ENCODE measurements around the gene ARHGAP19.
A peak's percentile ranks its signal among the peaks of the same experiment; 100 is the strongest.

ARHGAP19 gene, protein sequence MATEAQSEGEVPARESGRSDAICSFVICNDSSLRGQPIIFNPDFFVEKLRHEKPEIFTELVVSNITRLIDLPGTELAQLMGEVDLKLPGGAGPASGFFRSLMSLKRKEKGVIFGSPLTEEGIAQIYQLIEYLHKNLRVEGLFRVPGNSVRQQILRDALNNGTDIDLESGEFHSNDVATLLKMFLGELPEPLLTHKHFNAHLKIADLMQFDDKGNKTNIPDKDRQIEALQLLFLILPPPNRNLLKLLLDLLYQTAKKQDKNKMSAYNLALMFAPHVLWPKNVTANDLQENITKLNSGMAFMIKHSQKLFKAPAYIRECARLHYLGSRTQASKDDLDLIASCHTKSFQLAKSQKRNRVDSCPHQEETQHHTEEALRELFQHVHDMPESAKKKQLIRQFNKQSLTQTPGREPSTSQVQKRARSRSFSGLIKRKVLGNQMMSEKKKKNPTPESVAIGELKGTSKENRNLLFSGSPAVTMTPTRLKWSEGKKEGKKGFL

DNA sequence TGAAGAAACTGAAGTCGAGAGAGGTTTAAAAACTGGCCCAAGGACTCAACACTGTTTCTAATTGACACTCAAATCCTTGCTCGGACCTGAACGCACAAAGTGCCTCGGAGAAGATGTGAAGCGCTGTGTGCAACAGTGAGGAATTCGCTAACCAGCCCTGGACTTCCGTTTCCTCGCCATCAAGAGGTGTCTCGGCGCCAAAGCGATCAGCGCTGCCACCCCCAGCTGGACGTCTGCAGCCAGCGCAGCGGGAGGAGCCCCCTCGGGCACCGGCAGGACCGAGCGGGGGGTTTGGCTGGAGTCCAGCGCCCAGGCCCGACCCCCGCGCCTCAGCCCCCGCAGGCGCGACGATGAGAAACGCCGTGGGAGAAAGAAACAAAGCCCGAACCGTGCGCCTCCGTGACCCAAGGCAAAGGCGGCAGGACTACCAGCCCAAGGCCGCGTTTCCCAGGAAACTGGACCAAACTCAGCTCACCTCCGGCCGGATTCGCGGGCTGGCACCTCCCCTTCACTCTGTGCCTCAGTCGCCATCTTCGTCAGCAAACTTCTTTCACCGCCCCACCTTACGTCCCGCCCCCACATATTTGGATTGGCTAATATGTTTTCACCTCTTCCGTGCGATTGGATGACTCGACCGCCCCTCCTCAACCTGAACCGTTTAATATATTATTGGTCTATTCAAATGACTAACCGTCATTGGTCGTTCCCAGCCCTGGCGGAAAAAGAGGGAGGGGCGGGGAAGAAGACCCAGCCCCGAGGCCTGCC, at the start of gene ARHGAP19:
TSS of gene ARHGAP19 (minus strand) at position 541 of the 765 bp plus-strand sequence. CDS start at position 531, 10 bp downstream.
- peak; percentile 99 for DNase-seq (ENCODE audit: low read depth)

DNA sequence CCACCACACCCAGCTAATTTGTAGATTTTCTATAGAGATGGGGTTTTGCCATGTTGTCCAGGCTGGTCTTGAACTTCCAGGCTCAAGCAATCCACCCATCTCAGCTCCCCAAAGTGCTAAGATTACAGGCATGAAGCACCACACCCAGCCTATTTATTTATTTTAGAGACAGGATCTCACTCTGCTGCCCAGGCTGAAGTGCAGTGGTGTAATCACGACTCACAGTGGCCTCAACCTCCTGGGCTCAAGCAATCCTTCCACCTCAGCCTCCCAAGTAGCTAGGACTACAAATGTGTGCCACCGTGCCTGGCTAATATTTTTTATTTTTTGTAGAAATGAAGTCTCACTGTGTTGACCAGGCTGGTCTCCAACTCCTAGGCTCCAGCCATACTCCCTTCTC, 49.0 kb upstream of the ARHGAP19 start:
- DNase-seq (ENCODE audit: low read depth): no peak

DNA sequence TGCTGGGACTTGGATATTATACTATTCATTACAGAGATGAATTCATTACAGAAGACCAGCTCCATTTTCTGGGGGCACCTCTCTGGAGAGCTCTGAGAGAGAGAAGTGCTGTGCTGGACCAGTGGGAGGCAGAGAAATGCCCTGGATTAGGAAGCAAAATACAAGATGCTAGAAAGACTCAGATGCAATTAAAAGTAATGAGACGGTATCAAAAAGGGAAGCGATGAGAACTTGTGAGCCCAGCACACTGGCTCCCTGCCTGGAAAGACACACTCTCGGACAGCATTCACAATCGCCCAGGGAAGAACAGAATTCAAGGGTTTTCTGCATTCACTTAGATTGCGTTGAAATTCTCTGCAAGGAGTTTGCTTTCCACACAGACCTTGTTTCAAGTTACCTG, 45.6 kb upstream of the ARHGAP19 start:
- DNase-seq (ENCODE audit: low read depth): no peak

DNA sequence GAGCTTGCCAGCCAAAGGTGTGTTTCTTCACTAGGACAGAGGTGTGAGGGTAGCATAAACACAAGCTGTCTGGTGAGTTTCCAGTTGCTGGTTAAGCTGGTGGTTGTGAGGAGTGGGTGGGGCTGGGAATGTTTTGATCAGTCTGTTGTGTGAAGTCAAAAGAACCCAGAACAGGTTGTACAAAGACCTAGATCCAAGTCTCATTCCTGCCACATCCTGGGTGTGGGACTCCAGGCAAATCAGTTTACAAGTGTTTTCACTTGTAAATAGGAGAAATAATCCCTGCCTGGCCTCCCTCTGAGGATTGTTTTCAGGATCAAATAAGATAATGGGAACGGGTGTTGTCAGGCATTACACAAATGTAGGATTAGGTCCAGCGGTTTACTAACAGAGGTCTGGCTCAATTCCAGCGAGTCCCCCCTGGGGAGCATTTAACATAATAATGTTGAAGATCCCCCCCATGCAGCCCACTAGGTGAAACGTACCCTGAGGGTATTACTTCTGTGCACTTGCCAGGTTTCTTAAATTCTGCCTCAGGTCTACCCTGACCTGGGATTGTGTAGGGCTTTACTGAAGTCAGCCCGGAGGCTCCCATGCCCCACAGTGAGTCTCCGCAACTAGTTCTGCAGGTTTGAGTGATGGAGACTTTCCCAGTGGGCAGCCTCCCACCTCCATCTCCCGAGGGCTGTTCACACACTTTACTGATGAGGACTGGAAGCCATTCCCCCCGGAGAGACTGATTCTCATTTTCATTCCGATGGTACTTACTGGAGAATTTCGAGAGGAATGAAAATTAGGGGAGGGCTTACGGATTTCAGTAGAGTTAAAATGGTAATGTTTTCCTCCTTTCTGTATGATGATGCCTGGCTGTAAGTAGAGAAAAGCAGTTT, 44.8 kb upstream of the ARHGAP19 start:
- no peak for DNase-seq (ENCODE audit: low read depth)

DNA sequence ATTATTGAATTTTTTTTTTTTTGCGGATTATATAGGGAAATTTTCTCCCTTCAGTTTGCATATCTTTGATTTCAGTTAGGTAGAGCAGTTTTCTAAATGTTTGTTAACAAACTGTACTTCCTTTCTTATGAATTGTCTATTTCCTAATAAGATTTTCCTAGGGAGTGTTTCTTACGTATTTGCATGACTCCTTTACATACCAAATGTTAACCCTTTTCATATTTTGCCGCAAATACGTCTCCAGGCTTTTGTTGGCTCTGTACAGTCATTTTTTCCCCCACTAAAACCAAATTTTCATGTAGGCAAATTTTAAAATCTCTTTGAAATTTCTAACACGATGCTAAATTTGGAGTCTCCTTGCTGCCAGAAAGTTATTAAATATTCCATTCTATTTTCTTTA, 44.0 kb upstream of the ARHGAP19 start:
- DNase-seq (ENCODE audit: low read depth): no peak

DNA sequence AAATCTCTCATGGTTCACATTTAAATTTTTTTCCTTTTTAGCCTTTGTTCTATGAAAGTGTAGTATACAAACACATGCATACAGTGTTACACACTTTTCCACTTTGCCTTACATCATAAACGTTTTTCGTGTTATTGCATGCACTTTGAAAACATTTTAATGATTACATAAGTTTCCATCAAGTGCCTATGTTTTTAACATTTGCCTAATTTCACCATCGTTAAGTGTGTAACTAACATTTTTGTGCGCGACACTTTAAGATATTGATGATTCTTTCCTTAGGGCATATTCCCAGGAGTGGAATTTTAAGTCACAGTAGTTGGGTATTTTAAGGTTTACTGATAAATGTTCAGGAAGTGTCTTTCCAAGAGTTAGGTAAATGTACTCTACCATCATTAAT, 43.6 kb upstream of the ARHGAP19 start:
- no peak for DNase-seq (ENCODE audit: low read depth)

DNA sequence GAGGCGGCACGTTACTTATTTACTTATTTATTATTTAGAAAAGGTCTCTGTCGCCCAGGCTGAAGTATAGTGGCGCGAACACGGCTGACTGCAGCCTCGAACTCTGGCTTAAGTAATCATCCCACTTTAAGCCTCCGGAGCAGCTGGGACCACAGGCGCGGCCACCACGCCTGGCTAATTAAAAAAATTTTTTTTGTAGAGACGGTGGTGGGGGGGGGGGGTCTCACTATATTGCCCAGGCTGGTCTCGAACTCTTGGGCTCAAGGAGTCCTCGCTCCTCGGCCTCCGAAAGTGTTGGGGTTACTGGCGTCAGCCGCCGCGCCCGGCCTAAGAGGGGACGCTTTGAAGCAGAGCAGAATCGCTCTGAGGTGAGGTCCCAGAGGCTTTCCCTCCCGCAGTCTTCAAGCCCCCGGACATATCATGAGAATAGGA, 42.8 kb upstream of the ARHGAP19 start:
- no peak for DNase-seq (ENCODE audit: low read depth)

DNA sequence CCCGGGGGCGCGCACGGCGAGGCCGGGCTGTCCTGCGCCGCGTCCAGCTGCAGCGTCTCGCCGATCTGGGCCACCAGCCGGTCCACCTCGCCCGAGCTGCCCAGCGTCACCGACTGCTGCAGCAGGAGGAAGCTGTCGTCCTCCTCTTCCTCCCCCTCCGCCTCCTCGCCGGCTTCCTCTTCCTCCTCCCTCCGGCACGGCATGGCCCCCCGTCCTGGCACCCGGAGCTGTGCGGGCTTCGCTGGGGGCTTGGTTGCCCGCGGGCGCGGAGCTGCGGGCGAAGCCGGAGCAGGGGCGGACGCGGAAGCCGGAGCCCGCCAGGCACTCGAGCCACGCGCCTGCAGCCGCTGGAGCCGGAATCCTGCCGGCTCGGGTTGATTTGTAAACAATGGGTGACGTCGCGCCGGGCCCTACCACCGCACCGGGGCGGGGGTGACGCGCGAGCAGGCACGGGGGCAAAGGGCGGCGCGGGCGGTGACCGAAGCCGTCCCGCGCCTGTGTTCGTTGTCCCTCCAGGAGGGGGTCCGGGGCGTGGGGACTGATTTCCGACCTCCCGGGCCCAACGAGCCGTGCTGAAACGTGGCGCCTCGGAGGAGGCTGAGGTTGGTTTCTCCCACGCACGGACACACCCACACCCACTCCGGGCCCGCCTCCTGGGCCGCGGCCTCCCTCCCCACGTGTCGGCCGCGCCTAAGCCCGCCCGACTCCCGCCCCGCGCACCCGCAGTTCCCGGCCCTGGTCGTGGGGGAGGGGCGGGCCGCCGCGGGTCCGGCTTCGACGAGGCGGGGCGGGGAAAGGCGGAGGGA, 42.1 kb upstream of the ARHGAP19 start, which contains the start of gene FRAT2:
TSS of gene FRAT2 (minus strand) at position 360 of the 806 bp plus-strand sequence. CDS start at position 203, 157 bp downstream.
- peak; percentile 90 for DNase-seq (ENCODE audit: low read depth)

DNA sequence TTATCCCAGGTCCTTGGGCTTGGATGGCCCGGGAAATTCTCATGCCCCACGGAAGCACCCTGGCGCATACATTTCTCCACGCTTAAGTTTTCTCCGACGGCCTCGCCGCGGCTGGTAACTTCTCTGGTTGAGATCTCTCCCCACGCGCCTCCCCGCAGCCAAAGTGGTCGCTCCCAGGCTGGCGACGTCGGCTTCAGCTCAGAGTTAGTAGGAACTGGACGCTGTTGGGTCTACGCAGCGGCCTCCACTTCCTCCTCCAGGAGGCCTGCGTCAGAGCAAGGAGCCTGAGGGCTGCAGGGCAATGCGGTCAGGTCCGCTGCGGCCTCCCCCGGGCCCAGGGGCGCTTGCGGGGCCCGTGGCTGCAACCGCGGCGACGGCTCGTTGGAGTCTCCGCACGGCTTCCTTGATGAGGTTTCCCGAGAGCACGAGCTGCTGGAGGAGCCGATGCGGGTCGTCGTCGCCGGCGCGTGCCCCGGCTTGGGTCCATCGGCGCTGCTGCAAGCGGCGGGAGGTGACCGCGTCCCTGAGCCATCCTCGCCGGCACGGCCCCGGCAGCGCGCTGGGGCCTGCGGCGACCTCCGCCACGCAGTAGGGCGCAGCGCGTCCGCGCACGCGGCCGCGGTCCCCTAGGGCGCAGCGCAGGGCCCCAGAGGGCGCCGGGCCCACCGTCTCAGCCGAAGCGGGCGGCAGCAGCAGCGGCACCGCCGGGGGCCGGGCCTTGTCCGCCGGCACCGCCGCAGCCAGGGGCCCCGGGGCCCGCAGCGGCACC, 41.3 kb upstream of the ARHGAP19 start:
- DNase-seq (ENCODE audit: low read depth): peak; percentile 62

DNA sequence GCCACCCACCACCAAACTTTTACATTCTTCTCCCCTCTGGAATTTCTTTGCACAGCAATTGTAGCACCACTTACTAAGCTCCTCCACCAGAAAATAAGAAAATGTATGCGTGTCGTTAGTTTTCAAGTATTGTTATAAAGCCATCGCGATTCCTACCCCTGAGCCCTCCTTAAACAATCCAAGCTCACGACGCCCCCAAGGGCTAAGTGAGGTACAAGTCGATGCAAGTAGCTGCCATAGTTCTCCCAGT, 40.8 kb upstream of the ARHGAP19 start:
- DNase-seq (ENCODE audit: low read depth): peak; percentile 48

DNA sequence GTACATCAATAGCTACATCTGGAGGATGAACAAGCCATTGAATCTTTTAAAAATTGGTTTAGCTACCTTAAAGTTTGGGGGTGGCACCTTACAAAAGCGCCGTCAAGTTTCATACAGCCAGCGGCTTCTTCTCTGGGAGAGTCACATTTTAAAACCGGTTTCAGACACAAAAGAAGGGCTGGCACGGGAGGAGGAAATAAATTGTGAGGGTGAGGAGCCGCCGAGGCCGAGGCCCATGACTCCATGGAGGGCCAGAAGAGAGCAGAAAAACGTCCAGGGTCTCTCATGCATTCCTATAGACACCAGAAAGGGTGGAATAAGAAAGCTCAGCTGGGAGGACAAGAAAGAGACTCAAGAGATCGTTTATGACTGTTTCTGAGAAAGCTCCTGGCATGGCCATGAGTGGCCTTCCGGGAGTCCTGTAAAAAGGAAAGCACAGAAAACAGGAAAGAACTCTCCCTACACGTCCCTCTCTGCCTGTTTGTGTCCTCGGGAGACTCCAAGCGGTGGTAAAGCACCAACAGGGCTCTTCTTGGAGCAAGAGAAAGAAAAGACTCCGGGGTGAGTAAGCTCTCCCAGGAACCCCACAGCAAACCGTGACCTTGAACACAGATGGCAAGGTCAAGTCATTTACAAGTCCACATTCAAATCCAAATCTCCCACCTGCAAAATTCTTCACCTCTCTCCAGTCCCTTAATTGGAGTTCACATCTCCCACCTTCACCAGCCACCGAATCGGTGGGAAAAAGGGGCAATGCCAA, 40.3 kb upstream of the ARHGAP19 start:
- DNase-seq (ENCODE audit: low read depth): peak; percentile 88

DNA sequence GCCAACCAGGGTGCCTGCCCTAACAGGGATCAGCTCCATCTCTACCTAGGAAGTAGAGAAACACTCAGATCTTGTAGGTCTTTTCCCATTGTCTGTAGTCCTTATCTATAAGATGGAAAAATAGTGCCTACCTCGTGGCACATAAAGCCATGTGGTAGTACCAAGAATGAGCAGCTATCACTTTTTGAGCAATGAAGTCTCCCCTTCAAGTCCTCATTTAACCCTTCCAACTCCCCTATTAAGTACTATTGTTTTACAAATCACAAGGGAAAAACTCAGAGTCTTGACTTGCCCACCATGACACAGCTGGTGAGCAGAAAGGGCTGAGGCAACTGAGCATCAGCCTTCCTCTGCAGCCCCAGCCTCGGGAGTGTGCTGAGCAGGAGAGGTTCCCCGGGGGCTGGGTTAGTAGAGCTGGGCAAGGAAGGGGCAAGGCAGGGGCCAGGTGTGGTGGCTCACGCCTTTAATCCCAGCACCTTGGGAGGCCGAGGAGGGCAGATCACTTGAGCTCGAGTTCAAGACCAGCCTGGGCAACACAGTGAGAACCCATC, 38.8 kb upstream of the ARHGAP19 start:
- no peak for DNase-seq (ENCODE audit: low read depth)

DNA sequence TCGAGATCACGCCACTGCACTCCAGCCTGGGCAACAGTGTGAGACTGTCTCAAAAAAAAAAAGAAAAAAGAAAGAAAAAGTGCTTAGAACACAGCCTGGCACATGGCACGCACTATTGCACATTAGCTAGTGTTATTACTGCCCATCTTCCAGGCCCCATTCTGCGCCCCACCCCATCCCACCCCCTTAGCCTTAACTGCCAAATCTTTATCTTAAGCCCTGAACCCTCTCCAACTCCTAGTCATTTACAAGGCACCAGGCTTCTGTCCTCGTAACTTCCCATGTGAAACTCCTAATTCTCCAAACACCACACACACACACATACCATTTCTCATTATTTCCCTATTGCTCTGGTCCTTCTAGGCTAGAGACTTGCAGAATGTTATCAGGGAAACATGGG, 37.3 kb upstream of the ARHGAP19 start:
- DNase-seq (ENCODE audit: low read depth): no peak

DNA sequence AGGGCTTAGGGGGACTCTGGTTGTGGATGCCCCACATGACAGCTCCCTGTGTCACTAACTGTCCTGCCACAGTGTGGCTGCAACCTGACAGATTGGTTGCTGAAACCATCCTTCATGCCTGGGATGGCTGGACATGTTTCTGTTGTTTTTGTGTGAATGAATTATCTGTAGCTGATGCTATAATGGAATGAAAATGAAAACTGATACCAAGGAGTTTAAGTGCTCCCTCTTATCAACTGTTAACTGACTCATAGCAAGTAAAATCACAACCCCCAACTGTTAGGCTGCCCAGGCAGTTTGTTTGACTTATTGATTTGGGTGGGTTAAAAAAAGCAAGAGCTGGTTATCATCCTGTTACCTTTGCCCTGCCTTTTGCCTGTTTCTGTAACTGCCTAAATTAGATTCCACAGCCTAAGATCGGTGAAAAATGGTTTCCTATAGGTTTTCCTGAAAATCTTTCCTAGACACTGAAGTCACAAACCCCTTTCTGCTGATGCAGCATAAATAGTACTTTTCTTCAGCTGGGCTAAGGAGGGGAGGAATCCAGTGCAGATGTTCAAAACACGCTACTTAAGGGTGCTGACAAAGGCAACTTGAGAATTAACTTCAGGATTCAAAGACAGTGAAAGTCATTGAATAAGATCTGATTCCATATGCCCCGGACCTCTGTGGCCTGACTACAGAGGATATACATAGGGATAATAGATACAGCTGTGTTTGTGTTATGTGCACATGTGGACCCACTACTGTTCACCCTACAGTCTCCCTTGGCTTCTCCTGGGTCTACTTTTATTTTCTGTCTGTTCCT, 36.4 kb upstream of the ARHGAP19 start:
- DNase-seq (ENCODE audit: low read depth): no peak

DNA sequence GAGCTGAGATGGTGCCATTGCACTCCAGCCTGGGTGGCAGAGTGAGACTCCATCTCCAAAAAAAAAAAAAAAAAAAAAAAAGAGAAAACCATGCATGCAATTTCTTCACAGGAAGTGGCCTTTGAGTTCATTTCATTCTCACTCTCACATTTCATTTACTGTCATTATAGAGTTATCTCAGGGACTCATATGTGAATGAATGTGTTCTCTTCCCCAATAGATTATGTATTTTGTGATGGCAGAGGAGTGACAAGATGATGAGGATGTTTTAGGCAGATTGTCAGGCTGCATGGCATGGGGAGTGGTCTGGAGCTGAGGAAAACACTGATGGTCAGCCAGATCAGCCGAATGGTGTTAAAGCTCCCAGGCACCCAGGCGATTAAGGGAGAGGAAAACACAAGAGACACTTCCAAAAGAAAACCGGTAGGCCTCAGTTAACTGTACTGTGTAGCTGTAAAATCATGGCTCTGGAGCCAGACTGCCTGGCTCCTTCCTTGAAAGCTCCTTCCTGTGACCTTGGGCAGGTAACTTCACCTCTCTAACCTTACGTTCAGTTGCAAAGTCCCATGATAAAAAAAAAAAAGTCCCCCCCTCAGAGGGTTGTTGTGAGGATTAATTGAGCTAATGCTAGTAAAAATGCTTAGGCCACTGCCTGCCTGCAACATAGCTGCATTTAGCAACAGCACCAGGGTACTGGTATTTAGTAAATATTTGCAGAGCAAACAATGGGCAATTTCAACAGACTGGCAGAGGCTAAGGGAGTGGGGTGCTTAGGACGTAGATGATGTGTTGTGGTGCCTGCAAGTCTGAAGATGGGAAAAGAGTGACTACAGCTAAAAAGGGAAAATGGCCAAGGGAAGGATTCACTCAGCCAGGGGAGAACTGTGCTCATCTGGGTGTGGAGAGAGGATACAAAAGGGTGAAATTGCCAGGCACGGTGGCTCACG, 35.2 kb upstream of the ARHGAP19 start:
- no peak for DNase-seq (ENCODE audit: low read depth)

DNA sequence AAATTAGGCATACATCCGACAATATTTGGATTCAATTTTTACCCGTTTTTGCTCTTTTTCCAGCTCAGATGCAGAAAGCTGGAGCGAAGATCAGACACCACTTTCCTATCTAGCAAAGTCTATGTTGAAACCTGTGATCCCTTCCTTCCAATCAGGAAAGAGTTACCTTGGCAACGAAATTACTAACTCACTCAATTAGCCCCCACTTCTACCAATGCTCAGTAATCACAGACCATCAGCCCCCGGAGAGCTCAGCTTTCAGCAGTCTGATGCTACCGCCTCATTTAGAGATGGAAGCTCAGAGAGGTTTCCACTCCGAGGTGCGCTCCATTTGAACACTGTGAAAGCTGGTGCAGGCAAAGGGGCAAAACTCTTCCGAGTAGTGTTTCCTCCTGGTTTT, 33.3 kb upstream of the ARHGAP19 start:
- DNase-seq (ENCODE audit: low read depth): no peak

DNA sequence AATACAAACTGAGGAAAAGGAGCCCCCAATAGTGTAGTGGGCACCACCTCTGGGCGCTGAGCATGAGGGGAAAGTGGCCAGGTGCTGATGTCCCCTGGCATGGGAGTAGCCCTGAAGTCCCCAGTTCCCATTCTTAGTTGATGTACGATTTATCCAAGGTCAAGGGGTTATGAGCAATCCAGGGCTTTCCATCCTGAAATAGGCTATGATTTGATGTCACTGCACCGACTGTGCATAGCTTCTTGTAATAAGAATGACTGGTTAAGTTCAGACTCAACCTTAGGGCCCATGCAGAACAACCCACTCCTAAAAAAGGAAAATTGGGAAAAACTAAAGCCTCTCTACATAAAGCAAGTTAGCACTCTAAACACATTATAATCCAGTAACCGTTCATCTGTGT, 31.1 kb upstream of the ARHGAP19 start:
- DNase-seq (ENCODE audit: low read depth): no peak

DNA sequence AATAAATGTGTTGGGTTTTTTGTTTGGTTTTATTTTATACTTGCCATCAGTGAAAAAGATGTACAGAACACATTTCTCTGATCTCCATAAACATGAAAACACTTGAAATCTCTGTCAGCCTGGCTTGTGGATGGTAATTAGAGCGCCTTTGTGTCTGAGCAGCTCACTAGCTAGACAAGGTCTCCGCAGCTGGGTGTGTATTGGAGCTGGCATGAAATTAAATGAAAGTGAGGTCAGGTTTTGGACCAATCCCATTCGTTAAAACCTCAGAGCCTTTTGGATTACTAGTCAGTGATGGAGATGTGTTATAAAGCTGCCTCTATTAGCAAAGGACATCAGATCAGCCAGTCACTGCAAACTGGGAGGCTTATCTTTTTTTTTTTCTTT, 29.4 kb upstream of the ARHGAP19 start:
- no peak for DNase-seq (ENCODE audit: low read depth)
